GM12878 (cell line): ENCODE results near the gene CNDP2.

Experiments
- NFIC ChIP-seq: IDR thresholded peaks from 2 replicates; pipeline ENCODE4 v1.6.1; 2012; ENCODE audit warnings: low read depth, mild to moderate bottlenecking, inconsistent platforms, low read length, moderate library complexity
- NR2C1 ChIP-seq: fragments of 450-650 bp; IDR thresholded peaks from 2 replicates; pipeline ENCODE4 v1.6.1; 2017; ENCODE audit warnings: antibody characterized with exemption, mild to moderate bottlenecking, moderate library complexity
- NR2C2 ChIP-seq: IDR thresholded peaks from 2 replicates; pipeline ENCODE4 v1.6.1; 2011; ENCODE audit warnings: borderline replicate concordance, low read depth; ENCODE audit not compliant: control insufficient read depth, insufficient read length
- RAD51 ChIP-seq: fragments of 450-650 bp; IDR thresholded peaks from 2 replicates; pipeline ENCODE4 v1.6.1; 2016; ENCODE audit warnings: moderate library complexity, mild to moderate bottlenecking, inconsistent platforms
- RFX5 ChIP-seq: IDR thresholded peaks from 2 replicates; pipeline ENCODE4 v1.6.1; 2011; ENCODE audit warnings: low read depth, low read length, improper control_type of control experiment
- SMAD5 ChIP-seq: IDR thresholded peaks from 2 replicates; pipeline ENCODE4 v1.6.1; 2016; ENCODE audit warnings: antibody characterized with exemption, low read depth
- TBL1XR1 ChIP-seq: IDR thresholded peaks from 2 replicates; pipeline ENCODE4 v1.6.1; 2012; ENCODE audit warnings: low read depth, low read length, improper control_type of control experiment
- TF ChIP-seq, protein P1 (sequence below), 3 experiments: IDR thresholded peaks in 2 of 3; conservative IDR thresholded peaks in 1 of 3; 2 replicates each; pipeline ENCODE4 v1.5.1; 2011; ENCODE audit warnings: low read depth in 3 of 3, low read length in 3 of 3, mild to moderate bottlenecking in 3 of 3, control low read depth in 2 of 3, moderate library complexity in 2 of 3, inconsistent platforms in 1 of 3, mixed read lengths in 1 of 3; ENCODE audit not compliant: control insufficient read depth in 2 of 3, insufficient read depth in 1 of 3; ENCODE audit errors: extremely low read depth in 1 of 3
- TF ChIP-seq, protein P2 (sequence below): fragments of 450-650 bp; formaldehyde crosslinking; IDR thresholded peaks from 2 replicates; pipeline ENCODE4 v1.4.0; 2022; ENCODE audit warnings: mild to moderate bottlenecking, moderate library complexity

DNA sequence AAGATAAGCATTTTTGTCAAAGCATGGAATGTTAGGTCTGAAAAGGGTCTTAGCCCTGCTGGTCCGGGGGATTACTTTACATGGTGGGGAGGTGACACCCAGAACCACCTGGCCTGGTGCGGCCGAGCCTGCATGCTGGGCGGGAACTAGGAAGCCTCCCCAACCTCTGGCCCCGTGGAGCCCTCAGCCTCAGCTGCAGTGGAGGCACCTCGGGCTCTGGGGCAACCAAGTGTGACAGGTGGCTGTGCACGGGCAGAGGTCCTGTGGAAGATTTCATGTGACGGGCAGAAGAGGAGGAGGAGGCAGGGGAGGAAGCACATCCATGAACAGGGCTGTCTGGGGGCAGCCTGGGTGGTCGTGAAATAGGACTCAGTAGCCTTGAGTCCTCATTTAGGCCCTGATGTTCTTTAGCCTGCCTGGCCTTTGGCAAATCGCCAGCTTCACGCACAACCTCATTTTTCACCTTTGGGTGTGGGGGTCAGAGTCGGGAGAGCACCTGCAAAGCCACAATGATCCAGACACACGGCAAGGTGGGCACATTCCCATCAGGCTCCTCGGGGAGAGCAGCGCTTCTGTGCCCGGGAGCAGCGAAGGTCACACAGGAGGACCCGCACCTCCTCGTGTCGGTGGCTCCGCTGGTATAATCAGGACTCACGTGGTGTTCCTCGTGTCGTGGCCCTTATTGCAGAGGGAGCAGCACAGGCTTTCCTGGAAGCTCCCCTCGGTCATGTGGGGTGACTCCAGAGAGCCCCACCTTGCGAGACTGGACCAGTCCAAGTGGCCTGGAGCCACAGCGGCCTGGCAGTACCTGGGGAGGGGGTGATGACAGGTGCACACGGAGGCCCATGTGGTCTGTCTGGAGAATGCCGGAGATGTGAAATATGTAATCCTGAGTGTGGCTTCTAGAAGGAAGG is 13.9 kb downstream of the CNDP2 start:
- TF ChIP-seq SMAD5 (no peak), NFIC (no peak), RFX5 (no peak), RAD51 (no peak), NR2C2 (no peak), NR2C1 (no peak), TBL1XR1 (no peak)
- TF ChIP-seq, protein P1, sequence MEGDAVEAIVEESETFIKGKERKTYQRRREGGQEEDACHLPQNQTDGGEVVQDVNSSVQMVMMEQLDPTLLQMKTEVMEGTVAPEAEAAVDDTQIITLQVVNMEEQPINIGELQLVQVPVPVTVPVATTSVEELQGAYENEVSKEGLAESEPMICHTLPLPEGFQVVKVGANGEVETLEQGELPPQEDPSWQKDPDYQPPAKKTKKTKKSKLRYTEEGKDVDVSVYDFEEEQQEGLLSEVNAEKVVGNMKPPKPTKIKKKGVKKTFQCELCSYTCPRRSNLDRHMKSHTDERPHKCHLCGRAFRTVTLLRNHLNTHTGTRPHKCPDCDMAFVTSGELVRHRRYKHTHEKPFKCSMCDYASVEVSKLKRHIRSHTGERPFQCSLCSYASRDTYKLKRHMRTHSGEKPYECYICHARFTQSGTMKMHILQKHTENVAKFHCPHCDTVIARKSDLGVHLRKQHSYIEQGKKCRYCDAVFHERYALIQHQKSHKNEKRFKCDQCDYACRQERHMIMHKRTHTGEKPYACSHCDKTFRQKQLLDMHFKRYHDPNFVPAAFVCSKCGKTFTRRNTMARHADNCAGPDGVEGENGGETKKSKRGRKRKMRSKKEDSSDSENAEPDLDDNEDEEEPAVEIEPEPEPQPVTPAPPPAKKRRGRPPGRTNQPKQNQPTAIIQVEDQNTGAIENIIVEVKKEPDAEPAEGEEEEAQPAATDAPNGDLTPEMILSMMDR (IDR thresholded peaks at IDR 0.05 in 2 of 3, conservative IDR thresholded peaks at IDR 0.05 in 1 of 3; ENCODE audit: control insufficient read depth in 2 of 3, extremely low read depth in 1 of 3, insufficient read depth in 1 of 3, low read depth in 3 of 3, low read length in 3 of 3) = no peak
- TF ChIP-seq, protein P2, sequence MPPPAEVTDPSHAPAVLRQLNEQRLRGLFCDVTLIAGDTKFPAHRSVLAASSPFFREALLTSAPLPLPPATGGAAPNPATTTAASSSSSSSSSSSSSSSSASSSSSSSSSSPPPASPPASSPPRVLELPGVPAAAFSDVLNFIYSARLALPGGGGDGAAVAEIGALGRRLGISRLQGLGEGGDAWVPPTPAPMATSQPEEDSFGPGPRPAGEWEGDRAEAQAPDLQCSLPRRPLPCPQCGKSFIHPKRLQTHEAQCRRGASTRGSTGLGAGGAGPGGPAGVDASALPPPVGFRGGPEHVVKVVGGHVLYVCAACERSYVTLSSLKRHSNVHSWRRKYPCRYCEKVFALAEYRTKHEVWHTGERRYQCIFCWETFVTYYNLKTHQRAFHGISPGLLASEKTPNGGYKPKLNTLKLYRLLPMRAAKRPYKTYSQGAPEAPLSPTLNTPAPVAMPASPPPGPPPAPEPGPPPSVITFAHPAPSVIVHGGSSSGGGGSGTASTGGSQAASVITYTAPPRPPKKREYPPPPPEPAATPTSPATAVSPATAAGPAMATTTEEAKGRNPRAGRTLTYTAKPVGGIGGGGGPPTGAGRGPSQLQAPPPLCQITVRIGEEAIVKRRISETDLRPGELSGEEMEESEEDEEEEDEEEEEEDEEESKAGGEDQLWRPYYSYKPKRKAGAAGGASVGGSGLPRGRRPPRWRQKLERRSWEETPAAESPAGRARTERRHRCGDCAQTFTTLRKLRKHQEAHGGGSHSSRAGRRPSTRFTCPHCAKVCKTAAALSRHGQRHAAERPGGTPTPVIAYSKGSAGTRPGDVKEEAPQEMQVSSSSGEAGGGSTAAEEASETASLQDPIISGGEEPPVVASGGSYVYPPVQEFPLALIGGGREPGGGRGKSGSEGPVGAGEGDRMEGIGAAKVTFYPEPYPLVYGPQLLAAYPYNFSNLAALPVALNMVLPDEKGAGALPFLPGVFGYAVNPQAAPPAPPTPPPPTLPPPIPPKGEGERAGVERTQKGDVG (CRISPR knock-in tag) = no peak
